ENCODE results near the gene PPP2R2C. TPM values are rescaled to one million over a fixed set of nuclear protein-coding genes. Genes with fewer than 3 reads are reported as not detected.

PPP2R2C gene
- polyA plus RNA-seq, 1 of the 3 experiments (the other 2 are of a cell fraction) = 0.21 TPM

- H3K27me3 ChIP-seq (ENCODE audit: insufficient read depth) = no peaks in the 10 kb centered on the region
- no peaks in the 10 kb centered on the region for H3F3A ChIP-seq (replicated peaks; ENCODE audit: insufficient read depth)
- H3K4me1 ChIP-seq (ENCODE audit: control insufficient read depth in 1 of 2, insufficient read depth in 2 of 2, low read depth in 1 of 2, low read length in 1 of 2) = peaks cover 0 to 16% of the 10 kb centered on the region in 2 experiments; a peak in 1 of 4 replicates
- no peaks in the 10 kb centered on the region for H3K79me2 ChIP-seq (ENCODE audit: insufficient read depth)
- DNase-seq = no peak
- no peak overlapping the region for H3K27ac ChIP-seq (ENCODE audit: low read depth in 2 of 2, low read length in 1 of 2)
- no peaks in the 10 kb centered on the region for H3K9me2 ChIP-seq
- no peak overlapping the region for H3K4me2 ChIP-seq
- H3K9ac ChIP-seq = no peak overlapping the region
- H3K36me3 ChIP-seq (replicated peaks in 1 of 2; ENCODE audit: control insufficient read depth in 1 of 2, insufficient read depth in 2 of 2, low read length in 1 of 2) = no peaks in the 10 kb centered on the region
- POLR2A ChIA-PET = no interaction called here
- WGBS (ENCODE audit: low lambda C conversion rate) = 40% methylated on average over 3 of the region's 6 CpGs
- H3K9me3 ChIP-seq = no peaks in the 10 kb centered on the region
- no peaks in the 10 kb centered on the region for H4K20me1 ChIP-seq (ENCODE audit: insufficient read depth)
- no peak overlapping the region for H3K4me3 ChIP-seq (ENCODE audit: low read depth in 2 of 2, low read length in 1 of 2)
- H2AFZ ChIP-seq (ENCODE audit: low read depth) = no peak overlapping the region
- TF ChIP-seq JUND (IDR thresholded peaks at IDR 0.05) (no peak), ELF1 (IDR thresholded peaks at IDR 0.05) (no peak), USF1 (IDR thresholded peaks at IDR 0.05; ENCODE audit: borderline replicate concordance, low read depth) (no peak), TCF12 (IDR thresholded peaks at IDR 0.05) (no peak), POLR2AphosphoS5 (IDR thresholded peaks at IDR 0.05; ENCODE audit: low read depth, low read length) (no peak), MXI1 (IDR thresholded peaks at IDR 0.05; ENCODE audit: low read depth, low read length) (no peak), REST (IDR thresholded peaks at IDR 0.05; ENCODE audit: low read depth, low read length) (no peak), GATA2 (CRISPR knock-in tag; IDR thresholded peaks at IDR 0.05) (no peak), YY1 (IDR thresholded peaks at IDR 0.05; ENCODE audit: low read depth) (no peak)
- TF ChIP-seq, protein P1, sequence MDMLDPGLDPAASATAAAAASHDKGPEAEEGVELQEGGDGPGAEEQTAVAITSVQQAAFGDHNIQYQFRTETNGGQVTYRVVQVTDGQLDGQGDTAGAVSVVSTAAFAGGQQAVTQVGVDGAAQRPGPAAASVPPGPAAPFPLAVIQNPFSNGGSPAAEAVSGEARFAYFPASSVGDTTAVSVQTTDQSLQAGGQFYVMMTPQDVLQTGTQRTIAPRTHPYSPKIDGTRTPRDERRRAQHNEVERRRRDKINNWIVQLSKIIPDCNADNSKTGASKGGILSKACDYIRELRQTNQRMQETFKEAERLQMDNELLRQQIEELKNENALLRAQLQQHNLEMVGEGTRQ (IDR thresholded peaks at IDR 0.05; ENCODE audit: borderline replicate concordance, low read depth, low read length) = no peak
- CTCF ChIA-PET = no interaction called here
Measured at GRCh38 chr4:6420972-6421371, 51.4 kb downstream of the PPP2R2C start.

DNA sequence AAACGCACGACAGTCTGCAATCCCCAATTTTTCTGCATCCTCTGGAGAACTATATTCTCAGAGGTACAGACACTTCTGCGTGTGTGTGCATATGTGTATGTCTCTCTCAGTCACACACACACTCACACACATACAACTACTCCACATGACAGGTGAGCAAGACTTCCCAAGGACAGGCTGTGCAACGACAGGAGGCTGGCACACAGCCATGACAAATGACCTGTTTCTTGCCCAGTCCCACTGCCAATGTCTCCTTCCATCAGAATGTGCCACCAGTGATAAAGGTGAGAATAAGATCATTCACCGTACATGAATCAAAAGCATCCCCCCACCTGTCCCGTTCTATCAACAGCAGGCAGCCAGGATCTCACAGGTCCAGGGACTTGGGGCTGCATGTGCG lies 52.4 kb downstream of the PPP2R2C start:
- H3K4me2 ChIP-seq = no peak overlapping the region
- WGBS (ENCODE audit: low lambda C conversion rate) = 39% methylated on average over 7 of the region's 7 CpGs
- H4K20me1 ChIP-seq (ENCODE audit: insufficient read depth) = no peaks in the 10 kb centered on the region
- ChIA-PET CTCF (no interaction called here), POLR2A (no interaction called here)
- no peaks in the 10 kb centered on the region for H3F3A ChIP-seq (replicated peaks; ENCODE audit: insufficient read depth)
- H2AFZ ChIP-seq (ENCODE audit: low read depth) = no peak overlapping the region
- no peaks in the 10 kb centered on the region for H3K36me3 ChIP-seq (replicated peaks in 1 of 2; ENCODE audit: control insufficient read depth in 1 of 2, insufficient read depth in 2 of 2, low read length in 1 of 2)
- peaks cover 0 to 19% of the 10 kb centered on the region in 2 experiments; a peak in 1 of 4 replicates for H3K4me1 ChIP-seq (ENCODE audit: control insufficient read depth in 1 of 2, insufficient read depth in 2 of 2, low read depth in 1 of 2, low read length in 1 of 2)
- H3K9ac ChIP-seq = no peak overlapping the region
- H3K27me3 ChIP-seq (ENCODE audit: insufficient read depth) = no peaks in the 10 kb centered on the region
- no peak for DNase-seq
- H3K79me2 ChIP-seq (ENCODE audit: insufficient read depth) = no peaks in the 10 kb centered on the region
- no peak overlapping the region for H3K4me3 ChIP-seq (ENCODE audit: low read depth in 2 of 2, low read length in 1 of 2)
- H3K27ac ChIP-seq (ENCODE audit: low read depth in 2 of 2, low read length in 1 of 2) = no peak overlapping the region
- H3K9me2 ChIP-seq = no peaks in the 10 kb centered on the region
- H3K9me3 ChIP-seq = no peaks in the 10 kb centered on the region
- no peak for TF ChIP-seq CTCF (IDR thresholded peaks at IDR 0.05)
- no peak for TF ChIP-seq EZH2phosphoT487 (IDR thresholded peaks at IDR 0.05; ENCODE audit: borderline replicate concordance, low read depth)
- TF ChIP-seq TEAD4 (IDR thresholded peaks at IDR 0.05; ENCODE audit: borderline replicate concordance, insufficient read depth) = no peak
- no peak for TF ChIP-seq SIN3A (IDR thresholded peaks at IDR 0.05; ENCODE audit: borderline replicate concordance, low read depth, low read length)
- TF ChIP-seq YY1 (IDR thresholded peaks at IDR 0.05; ENCODE audit: low read depth) = no peak
- TF ChIP-seq SMC3 (IDR thresholded peaks at IDR 0.05; ENCODE audit: low read depth, low read length) = no peak
- no peak for TF ChIP-seq TAF1 (IDR thresholded peaks at IDR 0.05; ENCODE audit: borderline replicate concordance, low read depth, low read length)
- TF ChIP-seq, protein P1 (IDR thresholded peaks at IDR 0.05; ENCODE audit: borderline replicate concordance, low read depth, low read length) = no peak
- no peak for TF ChIP-seq MXI1 (IDR thresholded peaks at IDR 0.05; ENCODE audit: low read depth, low read length)
- no peak for TF ChIP-seq USF1 (IDR thresholded peaks at IDR 0.05; ENCODE audit: borderline replicate concordance, low read depth)
- TF ChIP-seq FOSL2 (IDR thresholded peaks at IDR 0.05; ENCODE audit: borderline replicate concordance, low read depth) = no peak
- no peak for TF ChIP-seq RCOR1 (IDR thresholded peaks at IDR 0.05; ENCODE audit: low read length)

Data from SK-N-SH (cell line).